GM18508 (cell line): ENCODE data around the gene NDUFAF4.

ENCODE experiments used
- ATAC-seq: cut with Tn5 transposase; IDR thresholded peaks from one replicate; pipeline ENCODE4 v1.9.1; 2021; ENCODE audit warnings: moderate number of reproducible peaks; ENCODE audit not compliant: insufficient read depth, unreplicated experiment

Gene NDUFAF4

GRCh38 chr6:96897396-96898240 is at the start of gene NDUFAF4:
TSS of gene NDUFAF4 (minus strand) at chr6:96897891. CDS start at chr6:96897801, 90 bp downstream.
- ATAC-seq, result peak; percentile 77

DNA sequence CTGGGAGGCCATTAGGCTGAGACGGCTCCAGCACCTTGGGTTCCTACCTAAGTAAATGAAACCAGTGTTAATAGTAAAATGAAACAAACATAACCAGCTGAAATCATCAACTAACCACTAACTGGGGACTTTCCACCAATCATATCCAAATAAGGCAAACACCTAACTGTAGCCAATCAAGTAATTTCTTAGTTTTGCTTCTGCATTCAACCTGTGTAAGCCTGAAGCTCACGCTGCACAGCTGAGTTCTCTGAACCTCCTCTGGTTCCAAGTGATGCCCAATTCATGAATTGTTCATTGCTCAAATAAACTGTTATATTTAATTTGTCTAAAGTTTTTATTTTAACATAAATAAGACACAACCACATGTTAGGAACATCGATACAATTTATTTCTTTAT is 49.4 kb upstream of the NDUFAF4 start:
- peak; percentile 99 for ATAC-seq

DNA sequence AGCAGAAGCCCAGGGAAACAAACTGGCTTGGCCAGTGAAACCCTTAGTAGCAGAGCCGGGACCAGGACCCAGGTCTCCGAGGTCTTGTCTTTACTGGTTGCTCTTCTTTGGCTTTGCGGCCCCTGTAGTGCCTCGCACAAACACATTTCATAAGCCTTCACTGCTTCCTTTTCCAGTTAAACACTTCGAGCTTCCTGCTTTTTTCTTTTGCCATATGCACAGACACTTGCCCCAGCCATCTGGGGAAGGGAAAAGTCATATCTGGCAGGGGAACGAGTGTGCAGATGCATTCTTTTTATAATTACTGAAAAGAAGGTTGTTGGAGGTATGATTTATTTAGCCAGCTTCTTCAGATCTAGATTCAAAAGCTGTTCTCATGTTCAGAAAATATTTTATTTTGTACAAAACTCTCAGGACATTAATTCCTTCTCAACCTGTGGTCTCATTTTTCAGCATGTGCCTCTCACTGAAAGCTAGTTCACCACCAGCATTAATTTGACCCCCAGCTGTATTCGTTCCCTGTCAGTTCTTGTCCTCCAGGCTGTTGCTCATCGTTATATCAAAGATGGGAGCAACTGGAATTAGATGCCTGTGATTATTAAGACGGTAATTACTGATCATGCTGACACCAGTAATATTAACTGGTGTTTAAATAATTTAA is 46.0 kb upstream of the NDUFAF4 start:
- no peak for ATAC-seq

GRCh38 chr6:96942676-96943075 is 45.0 kb upstream of the NDUFAF4 start:
- ATAC-seq, result no peak

GRCh38 chr6:96940322-96940721 is 42.6 kb upstream of the NDUFAF4 start:
- ATAC-seq, result no peak

DNA sequence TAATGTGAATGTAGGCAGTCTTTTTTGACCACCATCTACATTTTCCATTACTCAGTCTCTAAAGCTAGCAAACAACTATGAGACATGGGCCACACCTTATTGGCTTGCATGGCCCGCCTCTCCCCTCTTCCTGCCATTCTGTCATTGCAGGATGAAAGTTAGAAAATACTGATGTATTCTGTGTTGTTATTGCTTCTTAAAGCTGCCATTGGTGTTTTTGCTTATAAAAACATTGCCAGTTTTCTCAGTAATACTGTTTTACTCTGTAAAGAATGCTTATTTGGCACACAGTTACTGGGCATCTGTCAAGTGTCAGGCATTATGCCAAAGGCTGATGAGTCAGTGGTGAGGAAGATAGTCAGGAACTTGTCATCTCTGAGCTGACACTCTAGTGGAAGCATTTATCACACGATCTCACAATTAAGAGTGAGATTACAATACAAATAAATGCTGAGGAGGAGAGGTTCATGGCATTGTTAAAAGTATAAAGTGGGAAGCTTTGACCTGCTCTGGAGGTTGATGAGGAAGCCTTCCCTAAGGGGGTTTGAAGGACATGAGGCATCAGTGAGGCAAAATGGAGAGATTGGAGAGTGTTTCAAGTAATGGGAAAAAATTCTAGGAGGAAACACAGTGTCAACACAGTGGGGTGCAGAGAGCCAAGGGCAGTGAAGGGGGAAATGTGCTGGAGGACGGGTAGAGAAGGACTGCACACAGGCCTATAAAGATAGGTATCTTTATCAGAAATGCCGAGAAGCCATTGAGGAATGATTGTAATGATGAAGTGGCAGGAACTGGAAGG is 41.5 kb upstream of the NDUFAF4 start:
- ATAC-seq, result no peak

GRCh38 chr6:96934087-96934486 is 36.4 kb upstream of the NDUFAF4 start:
- ATAC-seq, result no peak

DNA sequence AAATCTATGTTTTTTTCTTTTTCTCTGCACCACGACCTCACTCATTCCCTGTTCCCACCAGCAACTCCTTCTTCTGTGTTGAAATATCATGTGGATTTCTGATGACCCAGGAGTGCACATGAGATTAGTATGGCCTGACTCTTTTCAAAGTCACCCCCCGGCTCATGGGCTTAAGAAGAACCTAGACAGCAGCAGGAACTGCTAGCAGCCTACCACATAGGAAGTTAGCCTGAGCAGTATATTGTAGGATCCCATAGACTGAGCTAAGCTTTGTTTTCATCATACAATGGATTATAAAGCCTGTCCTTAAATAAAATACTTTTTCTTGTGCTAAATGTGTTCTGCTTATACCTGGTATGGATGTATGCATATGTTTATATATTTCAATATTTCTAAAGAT is 33.5 kb upstream of the NDUFAF4 start:
- ATAC-seq, result no peak

GRCh38 chr6:96929741-96930140 is 32.0 kb upstream of the NDUFAF4 start:
- ATAC-seq, result no peak

DNA sequence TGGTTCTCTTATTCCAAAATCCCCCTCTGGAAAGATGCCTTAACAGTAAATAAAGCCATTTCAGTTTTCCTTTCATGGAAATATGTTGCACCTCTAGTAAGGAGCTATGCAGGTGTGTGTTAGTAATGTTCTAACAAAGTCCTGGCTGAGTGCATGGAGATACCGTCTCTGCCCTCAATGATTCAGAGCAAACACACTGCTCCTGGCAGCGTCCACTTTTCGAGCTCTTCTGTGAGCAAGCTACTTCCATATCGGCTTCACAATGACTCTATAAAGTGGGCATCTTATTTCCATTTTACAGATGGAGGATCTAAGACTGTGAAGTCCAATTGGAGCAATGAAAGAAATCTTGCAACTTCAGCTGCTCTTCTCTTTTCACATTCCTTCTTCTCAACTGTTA is 30.0 kb upstream of the NDUFAF4 start:
- ATAC-seq, result no peak

DNA sequence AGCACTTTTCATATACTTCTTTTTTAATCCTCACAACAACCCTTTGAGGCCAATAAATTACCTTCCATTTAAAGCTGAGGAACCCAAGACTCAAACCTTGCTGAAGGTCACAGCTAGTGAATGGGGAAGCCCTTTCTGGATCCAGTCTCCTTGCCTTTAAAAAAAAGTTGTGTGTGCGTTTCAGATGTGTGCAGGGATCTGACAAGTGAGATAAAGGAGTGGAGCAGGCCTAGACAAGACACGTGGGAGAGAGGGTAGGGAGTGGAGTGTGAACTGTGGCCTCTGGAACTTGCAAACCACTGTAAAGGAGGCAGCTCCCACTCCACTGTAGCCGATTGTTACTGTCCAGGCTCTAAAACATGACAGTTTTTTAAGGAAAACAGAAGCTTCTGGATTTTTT is 28.7 kb upstream of the NDUFAF4 start:
- ATAC-seq, result no peak

- ATAC-seq, result no peak
These were observed 27.6 kb upstream of the NDUFAF4 start for GRCh38 chr6:96925290-96925687.

- peak; percentile 54 for ATAC-seq
These were observed 26.3 kb upstream of the NDUFAF4 start for GRCh38 chr6:96923871-96924493.

- no peak for ATAC-seq
These were observed 25.7 kb upstream of the NDUFAF4 start for GRCh38 chr6:96923400-96923799.

DNA sequence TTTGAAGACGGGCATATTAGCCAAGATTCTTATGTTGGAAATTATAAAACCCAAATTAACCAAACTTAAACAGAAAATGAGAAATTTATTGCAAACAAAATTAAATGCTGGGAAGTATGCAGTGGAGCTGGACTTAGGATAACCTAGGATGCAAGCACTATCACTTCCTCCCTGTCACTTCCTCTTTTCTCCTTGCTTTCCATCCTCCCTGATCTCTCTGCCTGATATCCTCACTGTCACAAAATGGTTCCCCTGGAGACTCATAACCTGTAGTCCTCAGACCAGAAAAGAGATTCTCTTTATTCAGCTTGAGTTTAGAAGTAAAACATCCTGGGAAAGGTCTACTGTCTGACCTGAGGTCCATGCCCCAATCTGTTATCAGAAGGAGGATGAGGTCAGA is 19.4 kb upstream of the NDUFAF4 start:
- ATAC-seq, result no peak

GRCh38 chr6:96913621-96914020 is 15.9 kb upstream of the NDUFAF4 start:
- no peak for ATAC-seq

- no peak for ATAC-seq
These were observed 14.1 kb upstream of the NDUFAF4 start for GRCh38 chr6:96911751-96912150.

DNA sequence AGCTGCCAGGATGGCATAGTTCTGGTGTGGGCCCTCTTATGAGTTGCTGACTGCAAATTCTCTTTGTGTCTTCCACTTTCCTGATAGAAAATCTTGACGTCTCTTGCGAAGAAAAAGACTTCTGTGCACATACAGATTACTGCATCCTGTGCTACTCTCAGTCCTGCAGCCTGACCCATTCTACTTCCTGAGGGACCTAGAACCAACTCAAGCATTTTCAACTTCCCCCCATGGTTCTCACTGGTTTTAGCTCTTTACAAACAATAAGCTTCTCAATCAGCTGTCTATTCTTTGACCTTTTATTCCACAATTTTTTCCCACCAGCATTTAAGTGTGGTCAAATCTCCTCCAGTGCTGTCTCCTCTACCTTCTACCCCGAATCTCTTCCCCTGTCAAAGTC is 13.5 kb upstream of the NDUFAF4 start:
- ATAC-seq, result no peak

- ATAC-seq, result no peak
These were observed 12.1 kb upstream of the NDUFAF4 start for GRCh38 chr6:96909811-96910210.

DNA sequence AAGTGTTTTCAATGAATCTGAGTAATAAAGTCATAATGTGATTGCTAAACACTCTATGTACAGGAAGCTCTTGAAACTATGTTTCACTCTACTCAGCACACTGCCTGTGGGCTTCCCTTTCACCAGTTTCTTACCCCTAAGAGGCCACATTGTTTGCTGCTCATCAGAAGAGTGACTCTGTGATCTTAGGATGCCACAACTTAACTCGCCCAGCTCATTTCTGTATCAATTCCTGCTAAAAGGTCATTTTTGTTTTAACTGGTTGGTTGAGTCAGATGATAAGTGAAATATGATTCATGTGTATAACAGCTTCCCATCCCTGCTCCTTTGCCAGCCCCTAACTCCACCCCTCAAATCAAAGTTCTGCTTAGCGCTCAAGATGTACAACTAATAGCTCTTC is 9.8 kb upstream of the NDUFAF4 start:
- ATAC-seq, result peak; percentile 91

- ATAC-seq, result no peak
These were observed 3.2 kb upstream of the NDUFAF4 start for GRCh38 chr6:96900873-96901272.
